K562 (cell line): Measurements from ENCODE around the gene ST6GALNAC3. TPM values are rescaled to one million over a fixed set of nuclear protein-coding genes. Genes with fewer than 3 reads are reported as not detected.

Experiments used
- BHLHE40 ChIP-seq: IDR thresholded peaks from 2 replicates; pipeline ENCODE4 v1.6.1; 2011; ENCODE audit warnings: low read length, improper control_type of control experiment
- CXXC5 ChIP-seq: fragments of 250-450 bp; sonication (Bioruptor Pico); IDR thresholded peaks from 2 replicates; pipeline ENCODE4 v1.8.0; 2022; ENCODE audit warnings: inconsistent platforms, mild to moderate bottlenecking, moderate library complexity
- E2F6 ChIP-seq, 2 experiments: IDR thresholded peaks; 2 replicates each; pipeline ENCODE4 v1.6.1; 2011; ENCODE audit warnings: borderline replicate concordance in 1 of 2, control low read depth in 1 of 2, low read depth in 1 of 2, low read length in 1 of 2, mild to moderate bottlenecking in 1 of 2, mixed read lengths in 1 of 2, moderate library complexity in 1 of 2; ENCODE audit not compliant: insufficient read depth in 1 of 2, insufficient read length in 1 of 2, poor library complexity in 1 of 2, severe bottlenecking in 1 of 2; ENCODE audit errors: extremely low read depth in 1 of 2
- GATAD2B ChIP-seq: fragments of 450-650 bp; IDR thresholded peaks from 2 replicates; pipeline ENCODE4 v1.6.1; 2017; ENCODE audit warnings: mild to moderate bottlenecking, borderline replicate concordance
- HDAC3 ChIP-seq: fragments of 450-650 bp; IDR thresholded peaks from 2 replicates; pipeline ENCODE4 v1.6.1; 2018; ENCODE audit warnings: borderline replicate concordance, mild to moderate bottlenecking, moderate library complexity; ENCODE audit not compliant: partially characterized antibody
- MGA ChIP-seq: fragments of 450-650 bp; IDR thresholded peaks from 2 replicates; pipeline ENCODE4 v1.6.1; 2016; ENCODE audit warnings: mild to moderate bottlenecking, moderate library complexity
- NRF1 ChIP-seq, 2 experiments: fragments of 450-650 bp; IDR thresholded peaks in 1 of 2; conservative IDR thresholded peaks in 1 of 2; 2 replicates each; pipeline ENCODE4 v1.6.1; 2014; ENCODE audit warnings: mild to moderate bottlenecking in 2 of 2
- SUPT5H ChIP-seq: fragments of 450-650 bp; IDR thresholded peaks from 2 replicates; pipeline ENCODE4 v1.6.1; 2016
- TFE3 ChIP-seq: fragments of 450-650 bp; formaldehyde crosslinking; IDR thresholded peaks from 2 replicates; pipeline ENCODE4 v1.4.0; 2020; ENCODE audit warnings: mild to moderate bottlenecking, mixed read lengths
- TOE1 ChIP-seq, 2 experiments: fragments of 450-650 bp in 1 of 2; sonication (generic) in 1 of 2; formaldehyde crosslinking in 1 of 2; IDR thresholded peaks; 2 replicates each; pipeline versions ENCODE4 v1.7.1 to v1.8.0; 2016 to 2022; ENCODE audit warnings: borderline replicate concordance in 2 of 2, mild to moderate bottlenecking in 2 of 2, antibody characterized with exemption in 1 of 2, inconsistent platforms in 1 of 2, low read depth in 1 of 2, missing genetic modification reagents in 1 of 2, moderate library complexity in 1 of 2
- ZFPM2 ChIP-seq: fragments of 250-450 bp; sonication (Bioruptor Pico); IDR thresholded peaks from 2 replicates; pipeline ENCODE4 v1.5.1; 2022; ENCODE audit warnings: mild to moderate bottlenecking
- polyA plus RNA-seq, 8 experiments: library from polyadenylated mRNA; depleted of rRNA in 4 of 8; stranded (reverse) in 5 of 8; unstranded in 3 of 8; fragments of >200 nt; fragmentation: Nextera tagmentation in 2 of 8; fragmentation: Illumina TruSeq in 1 of 8; extraction: Ambion mirVana in 2 of 8; extraction: Trizol in 1 of 8; gene quantifications; 2 replicates each; pipeline versions ENCODE4 v1.2.1 to v1.2.3, GENCODE V29; 2011 to 2014; ENCODE audit warnings: inconsistent platforms in 1 of 8, missing spikeins in 1 of 8
- total RNA-seq, 7 experiments: library from RNA; depleted of rRNA in 6 of 7; stranded (reverse); fragments of >200 nt in 6 of 7; fragmentation: Illumina TruSeq in 2 of 7; extraction: Trizol in 2 of 7; gene quantifications; 2 replicates each; pipeline versions ENCODE4 v1.2.1 to v1.2.3, GENCODE V29; 2011 to 2021; ENCODE audit warnings: low replicate concordance in 1 of 7

Gene ST6GALNAC3
- total and polyA plus RNA-seq, 9 of the 15 experiments (the other 6 are each of a cell fraction or from before 2014, with no cell fraction given), result 0.04 to 0.29 (median 0.18) TPM; not detected in 6

GRCh38 chr1:76074321-76075187, at the start of gene ST6GALNAC3 (continued):
- peak; percentile 75 for TF ChIP-seq TFE3
- TF ChIP-seq HDAC3, result no peak
- peak; percentile 67 for TF ChIP-seq CXXC5 (CRISPR knock-in tag)
- peak; percentile 90 for TF ChIP-seq BHLHE40
- TF ChIP-seq E2F6 (IDR thresholded peaks at IDR 0.05; ENCODE audit: borderline replicate concordance in 1 of 2, extremely low read depth in 1 of 2, insufficient read depth in 1 of 2, insufficient read length in 1 of 2, low read depth in 1 of 2, low read length in 1 of 2, poor library complexity in 1 of 2, severe bottlenecking in 1 of 2), result peak in 1 of 2 experiments; percentile 92
- TF ChIP-seq TOE1 (IDR thresholded peaks at IDR 0.05; ENCODE audit: borderline replicate concordance), result 0 out of 2 replicates have a peak, but pooled peaks have one; percentile 23
- TF ChIP-seq TOE1 (CRISPR knock-in tag; IDR thresholded peaks at IDR 0.05; ENCODE audit: borderline replicate concordance, low read depth), result no peak
- TF ChIP-seq ZFPM2, result no peak
- TF ChIP-seq GATAD2B, result no peak
- TF ChIP-seq SUPT5H, result no peak
- peak; percentile 58 to 60; a peak in 3 of 4 replicates for TF ChIP-seq NRF1 (conservative IDR thresholded peaks at IDR 0.05 in 1 of 2, IDR thresholded peaks at IDR 0.05 in 1 of 2)
- peak; percentile 56 for TF ChIP-seq MGA
